ENCODE results near the gene EPHB1.

- TF ChIP-seq CTCF (IDR thresholded peaks at IDR 0.05) (no peak), POLR2A (IDR thresholded peaks at IDR 0.05) (no peak)
These were observed 443.3 kb downstream of the EPHB1 start for GRCh38 chr3:135238236-135238830.

Measured in esophagus squamous epithelium (tissue), 4 donors.